H1 (cell line): ENCODE data around the gene BAK1. TPM values are rescaled to one million over a fixed set of nuclear protein-coding genes. Genes with fewer than 3 reads are reported as not detected.

Experiments
- CHD1 ChIP-seq: IDR thresholded peaks from 2 replicates; pipeline ENCODE4 v1.6.1; 2012; ENCODE audit warnings: low read depth, low read length, improper control_type of control experiment
- polyA plus RNA-seq, 7 experiments: library from polyadenylated mRNA; depleted of rRNA in 3 of 7; stranded (reverse) in 5 of 7; unstranded in 2 of 7; fragments of >200 nt in 5 of 7; fragments of 200-250 nt in 2 of 7; gene quantifications; 1 replicate in 5 of 7; 2 replicates in 1 of 7; 4 replicates in 1 of 7; pipeline versions ENCODE4 v1.2.1 to v1.2.3, GENCODE V29; 2011 to 2013; ENCODE audit warnings: missing spikeins in 2 of 7, mixed read lengths in 2 of 7
- total RNA-seq: library from RNA; stranded (reverse); fragmentation: NEBNext Ultra II Directional; extraction: Animal tissue kit (Norgen Biotek cat#: 25700); gene quantifications from 2 replicates; pipeline ENCODE4 v1.2.1, GENCODE V29; 2021

Gene BAK1
- total and polyA plus RNA-seq, 2 of the 8 experiments (the other 6 are each of a cell fraction or from before 2014, with no cell fraction given): 43.3 to 43.4 TPM

DNA sequence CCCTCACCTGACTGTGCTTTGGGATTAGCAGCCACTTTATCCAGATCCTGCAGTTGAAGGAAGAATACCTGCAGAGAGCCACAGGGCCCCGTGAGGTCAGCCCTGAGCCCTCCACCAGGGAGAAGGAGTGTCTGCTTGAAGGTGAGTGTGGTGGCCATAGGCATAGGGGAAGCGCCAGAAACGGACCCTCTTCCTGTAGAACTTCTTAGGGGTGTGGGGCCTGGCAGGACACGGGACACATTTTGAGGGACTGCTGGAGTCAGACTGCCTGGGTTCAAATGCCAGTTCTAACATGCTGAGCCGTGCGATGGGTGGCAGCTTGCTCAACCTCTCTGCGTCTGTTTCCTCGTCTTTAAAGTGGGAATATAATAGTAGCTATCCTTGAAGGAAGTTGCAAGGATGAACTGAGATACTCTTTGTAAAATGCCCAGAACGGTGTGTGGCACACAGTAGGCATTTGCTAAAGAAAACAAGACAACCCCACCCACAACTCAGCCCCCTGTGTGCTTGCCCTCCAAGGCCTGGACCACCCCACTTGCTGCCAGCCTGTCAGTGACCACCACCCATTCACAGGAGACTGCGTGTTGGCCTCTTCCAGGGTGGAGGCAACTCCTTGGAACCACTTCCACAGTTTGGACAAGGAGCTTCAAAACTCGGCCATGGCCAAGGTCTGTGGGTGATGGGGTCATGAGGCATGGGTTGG, 4.8 kb upstream of the BAK1 start (continued):
- TF ChIP-seq CHD1: no peak
- TF ChIP-seq, all 59 proteins: peak for 0
